ENCODE results near the gene NPAS3. TPM values are rescaled to one million over a fixed set of nuclear protein-coding genes. Genes with fewer than 3 reads are reported as not detected.
A peak's percentile ranks its signal among the peaks of the same experiment; 100 is the strongest.

Gene NPAS3
- total RNA-seq, 4 donors from 2014 or later = 1.9 to 10.6 (median 2.2) TPM

DNA sequence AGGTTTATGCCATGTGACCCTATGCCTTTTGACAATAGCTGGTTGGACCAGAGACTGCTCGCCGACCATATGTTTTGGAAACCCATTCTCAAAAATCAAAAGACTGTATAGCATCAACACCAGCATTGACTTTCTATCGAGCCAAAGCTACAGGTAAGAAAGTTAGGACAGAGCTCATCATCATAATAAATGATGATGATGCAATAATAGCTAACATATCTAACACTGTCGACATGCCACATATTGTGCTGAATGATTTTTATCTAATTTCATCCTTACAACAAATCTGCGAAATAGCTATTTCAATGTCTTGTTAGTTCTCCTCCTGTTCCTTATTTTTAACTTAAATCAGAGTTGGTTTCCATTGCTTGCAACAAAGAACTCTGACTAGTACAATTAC is 909.3 kb downstream of the NPAS3 start:
- H3K4me3 ChIP-seq = no peak overlapping the region
- H3K27me3 ChIP-seq = no peaks in the 10 kb centered on the region
- ATAC-seq = no peak
- no peaks in the 10 kb centered on the region for H3K36me3 ChIP-seq
- no peak overlapping the region for H3K27ac ChIP-seq
- TF ChIP-seq POLR2A (IDR thresholded peaks at IDR 0.05) = no peak
- no peak for TF ChIP-seq EP300 (IDR thresholded peaks at IDR 0.05)
- TF ChIP-seq CTCF (IDR thresholded peaks at IDR 0.05) = no peak
- TF ChIP-seq POLR2AphosphoS5 (IDR thresholded peaks at IDR 0.05) = no peak
- no peaks in the 10 kb centered on the region for H3K9me3 ChIP-seq
- H3K4me1 ChIP-seq = no peaks in the 10 kb centered on the region
- WGBS, 2 donors (ENCODE audit: low coverage in 1 of 2) = 92 to 95% methylated on average over 5 of the region's 5 CpGs

DNA sequence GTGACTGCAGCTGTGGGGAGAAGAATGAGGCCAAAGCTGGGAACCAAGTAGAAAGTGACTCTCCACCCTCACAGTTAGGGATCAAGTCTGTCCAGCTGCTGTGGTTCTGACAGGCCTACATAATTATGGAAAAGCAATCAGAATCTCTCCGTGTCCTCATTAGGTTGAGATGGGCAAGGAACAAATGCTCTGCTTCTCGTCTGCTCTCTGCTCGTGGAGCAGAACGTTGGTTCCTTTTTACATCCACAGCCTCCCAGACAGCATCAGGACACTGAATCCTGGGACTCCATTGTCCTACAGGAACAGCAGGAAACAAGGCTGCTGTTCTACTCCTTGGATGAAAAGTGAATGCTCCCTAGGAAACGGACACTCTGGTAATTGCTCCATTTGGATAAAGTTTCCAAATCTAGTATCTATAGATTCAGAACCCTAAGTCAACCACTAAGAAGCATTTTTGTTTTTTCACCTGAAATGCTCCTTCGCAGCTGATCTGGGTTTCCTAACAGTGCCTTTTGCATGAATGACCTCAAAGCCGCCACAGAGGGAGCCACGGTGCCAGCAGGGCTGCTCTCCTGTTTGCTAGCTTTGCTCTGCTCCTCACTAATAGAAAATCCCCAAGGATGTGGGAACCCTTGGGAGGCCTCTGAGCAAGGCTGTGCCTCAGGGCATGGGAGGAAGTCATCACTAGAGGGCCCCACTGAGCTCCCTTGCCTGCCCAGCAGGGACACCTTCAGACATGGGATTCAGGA is 910.2 kb downstream of the NPAS3 start:
- 73 to 89% methylated on average over 3 to 6 of the region's 8 CpGs for WGBS, 2 donors (ENCODE audit: low coverage in 1 of 2)

GRCh38 chr14:33849455-33849801 is 910.7 kb downstream of the NPAS3 start:
- no peak for ATAC-seq
- Histone ChIP-seq H3K27me3 (no peaks in the 10 kb centered on the region), H3K4me1 (no peaks in the 10 kb centered on the region), H3K4me3 (no peak overlapping the region), H3K36me3 (no peaks in the 10 kb centered on the region), H3K27ac (no peak overlapping the region), H3K9me3 (no peaks in the 10 kb centered on the region)
- 89 to 100% methylated on average over 1 of the region's 1 CpG for WGBS, 2 donors (ENCODE audit: low coverage in 1 of 2)
- no peak for TF ChIP-seq POLR2A (IDR thresholded peaks at IDR 0.05)
- no peak for TF ChIP-seq POLR2AphosphoS5 (IDR thresholded peaks at IDR 0.05)
- TF ChIP-seq EP300 (IDR thresholded peaks at IDR 0.05) = no peak
- TF ChIP-seq CTCF (IDR thresholded peaks at IDR 0.05) = no peak

More for the DNA sequence above, 910.2 kb downstream of the NPAS3 start:
- Histone ChIP-seq H3K4me3 (no peak overlapping the region), H3K9me3 (no peaks in the 10 kb centered on the region), H3K27me3 (no peaks in the 10 kb centered on the region), H3K36me3 (no peaks in the 10 kb centered on the region), H3K4me1 (no peaks in the 10 kb centered on the region), H3K27ac (no peak overlapping the region)
- TF ChIP-seq CTCF (IDR thresholded peaks at IDR 0.05) (peak; percentile 46 to 78 (median 55)), POLR2AphosphoS5 (IDR thresholded peaks at IDR 0.05) (no peak), POLR2A (IDR thresholded peaks at IDR 0.05) (no peak), EP300 (IDR thresholded peaks at IDR 0.05) (no peak)
- peak; percentile 79 for ATAC-seq

DNA sequence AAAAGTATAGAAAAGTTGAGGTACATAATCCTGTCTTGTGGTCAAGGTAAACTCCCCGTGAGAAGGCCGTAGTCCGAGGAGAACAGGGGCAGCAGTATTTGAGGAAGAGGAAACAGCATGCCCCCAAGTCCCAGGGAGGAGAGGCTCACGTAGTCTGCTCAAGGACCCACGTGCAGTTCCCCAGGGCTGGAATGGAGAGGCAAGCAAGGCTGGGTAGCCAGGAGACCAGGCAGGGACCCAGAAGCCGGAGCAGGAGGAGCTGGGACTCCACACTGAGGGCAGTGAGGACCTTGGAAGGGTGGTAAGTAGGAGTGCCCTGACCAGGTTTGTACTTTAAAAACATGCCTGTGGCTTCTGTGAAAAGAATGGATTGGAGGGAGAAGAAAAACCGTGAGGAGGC is 912.1 kb downstream of the NPAS3 start:
- no peaks in the 10 kb centered on the region for H3K27me3 ChIP-seq
- H3K4me3 ChIP-seq = no peak overlapping the region
- TF ChIP-seq POLR2A (IDR thresholded peaks at IDR 0.05) (no peak), POLR2AphosphoS5 (IDR thresholded peaks at IDR 0.05) (no peak), CTCF (IDR thresholded peaks at IDR 0.05) (no peak), EP300 (IDR thresholded peaks at IDR 0.05) (no peak)
- H3K4me1 ChIP-seq = no peaks in the 10 kb centered on the region
- H3K9me3 ChIP-seq = no peaks in the 10 kb centered on the region
- 91 to 95% methylated on average over 4 to 7 of the region's 7 CpGs for WGBS, 2 donors (ENCODE audit: low coverage in 1 of 2)
- no peaks in the 10 kb centered on the region for H3K36me3 ChIP-seq
- no peak for ATAC-seq
- H3K27ac ChIP-seq = no peak overlapping the region

DNA sequence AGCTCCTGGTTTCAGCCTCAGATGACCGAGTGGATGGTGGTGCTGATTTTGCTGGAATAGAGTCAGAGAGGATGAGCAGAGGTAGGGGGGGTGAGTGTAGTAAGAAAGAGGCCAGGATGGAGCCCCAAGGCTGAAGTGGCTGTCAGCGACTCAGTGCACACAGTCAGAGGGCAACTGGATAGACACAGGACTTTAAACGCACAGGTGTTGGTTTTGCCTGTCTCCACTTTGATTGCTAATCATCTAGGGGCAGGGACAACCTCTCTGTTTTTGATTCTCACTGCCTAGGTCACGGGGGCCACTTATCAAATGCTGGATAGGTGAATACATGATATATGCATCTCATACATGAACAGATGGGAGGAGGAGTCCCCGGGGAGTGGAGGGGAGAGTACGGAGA is 912.7 kb downstream of the NPAS3 start:
- H3K4me3 ChIP-seq = no peak overlapping the region
- H3K27ac ChIP-seq = no peak overlapping the region
- H3K27me3 ChIP-seq = no peaks in the 10 kb centered on the region
- H3K9me3 ChIP-seq = no peaks in the 10 kb centered on the region
- no peaks in the 10 kb centered on the region for H3K4me1 ChIP-seq
- ATAC-seq = no peak
- no peaks in the 10 kb centered on the region for H3K36me3 ChIP-seq
- TF ChIP-seq CTCF (IDR thresholded peaks at IDR 0.05) (no peak), EP300 (IDR thresholded peaks at IDR 0.05) (no peak), POLR2AphosphoS5 (IDR thresholded peaks at IDR 0.05) (no peak), POLR2A (IDR thresholded peaks at IDR 0.05) (no peak)
- 76 to 83% methylated on average over 3 to 6 of the region's 6 CpGs for WGBS, 2 donors (ENCODE audit: low coverage in 1 of 2)
